ENCODE data around the gene NCEH1.

Gene NCEH1

DNA sequence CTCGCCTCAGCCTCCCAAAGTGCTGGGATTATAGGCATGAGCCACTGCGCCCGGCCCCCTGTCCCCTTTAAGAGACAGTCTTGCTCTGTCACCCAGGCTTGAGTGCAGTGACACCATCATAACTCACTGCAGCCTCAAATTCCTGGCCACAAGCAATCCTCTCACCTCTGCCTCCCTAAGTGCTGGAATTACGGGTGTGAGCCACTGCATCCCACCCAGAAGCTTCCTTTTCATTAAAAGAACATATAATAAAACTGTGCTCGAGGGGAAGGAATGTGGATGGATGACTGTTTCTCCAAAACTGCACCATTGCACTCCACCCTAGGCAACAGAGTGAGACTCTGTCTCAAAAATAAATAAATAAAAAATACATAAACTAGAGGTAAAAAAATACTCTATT lies 70.1 kb downstream of the NCEH1 start:
- DNase-seq, result no peak

DNA sequence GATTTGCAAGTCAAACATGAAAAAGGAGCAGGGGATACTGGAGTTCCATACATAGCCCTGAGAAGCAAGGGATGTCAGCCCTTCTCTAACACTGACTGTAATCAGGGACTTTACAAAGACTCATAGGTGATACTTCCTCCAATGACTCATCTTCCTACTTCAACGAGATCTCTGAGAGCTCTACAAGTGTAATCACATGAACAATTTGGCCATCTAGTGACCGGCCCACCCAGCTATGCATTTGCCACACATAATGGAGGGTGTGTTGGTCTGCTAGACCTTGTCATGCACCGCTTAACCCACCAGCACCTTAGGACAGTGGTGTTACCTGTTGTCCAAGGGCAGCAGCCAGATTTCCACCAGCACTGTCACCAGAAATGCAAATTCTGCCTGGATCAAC lies 75.3 kb downstream of the NCEH1 start:
- DNase-seq, result no peak

DNA sequence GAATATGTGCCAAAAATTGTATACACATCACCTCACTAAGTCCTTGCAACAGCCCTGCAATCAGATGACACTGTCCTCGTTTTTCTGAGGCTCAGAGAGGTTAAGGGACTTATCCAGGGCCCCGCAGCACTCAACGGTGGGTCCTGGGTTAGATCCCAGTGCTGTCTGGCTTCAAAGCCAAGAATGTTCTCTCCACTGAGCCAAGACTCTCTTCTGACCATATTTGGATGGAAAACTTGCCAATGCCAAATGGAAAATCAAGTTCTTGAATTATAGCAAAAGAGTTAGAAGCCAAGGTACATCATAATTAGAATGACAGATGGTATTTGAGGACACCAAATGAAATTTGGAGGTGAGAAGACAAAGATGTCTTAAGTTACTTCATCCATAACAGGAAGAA lies 75.9 kb downstream of the NCEH1 start:
- no peak for DNase-seq

DNA sequence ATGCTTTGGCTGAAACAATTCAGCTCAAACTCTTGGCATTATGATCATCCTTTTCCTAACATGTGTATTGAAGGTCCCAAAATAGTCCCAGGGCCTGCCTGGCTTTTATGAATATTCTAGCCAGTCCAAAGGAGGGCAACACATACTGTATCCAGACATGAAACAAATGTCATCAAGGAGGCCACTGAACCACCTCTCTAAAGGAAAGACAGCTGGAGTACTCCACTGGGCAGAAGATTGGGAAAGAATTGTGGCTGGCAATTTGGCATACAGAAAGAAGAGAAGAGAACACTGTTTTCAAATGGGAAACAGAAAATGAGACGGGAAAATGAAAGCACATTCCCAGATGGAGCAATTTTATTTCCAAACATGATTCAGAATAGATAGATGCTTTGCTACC lies 80.6 kb downstream of the NCEH1 start:
- DNase-seq, result no peak

DNA sequence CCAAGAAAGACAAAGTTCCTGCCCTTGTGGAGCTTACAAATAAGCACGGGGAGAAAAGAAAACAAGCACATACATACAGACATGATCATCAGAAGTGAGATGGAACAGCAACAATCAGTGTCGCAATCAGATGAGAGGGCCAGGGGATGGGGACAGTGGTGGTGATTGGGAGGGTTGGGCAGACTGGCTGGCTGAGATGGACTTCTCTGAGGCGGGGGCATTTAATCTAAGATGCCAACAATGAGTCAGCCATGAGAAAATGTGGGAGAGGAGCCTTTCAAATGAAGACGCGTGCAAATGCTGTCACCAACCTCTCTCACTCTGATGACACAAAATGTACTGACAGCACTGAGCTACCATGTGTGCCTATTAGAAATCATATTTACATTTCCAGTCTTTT lies 81.4 kb downstream of the NCEH1 start:
- no peak for DNase-seq

DNA sequence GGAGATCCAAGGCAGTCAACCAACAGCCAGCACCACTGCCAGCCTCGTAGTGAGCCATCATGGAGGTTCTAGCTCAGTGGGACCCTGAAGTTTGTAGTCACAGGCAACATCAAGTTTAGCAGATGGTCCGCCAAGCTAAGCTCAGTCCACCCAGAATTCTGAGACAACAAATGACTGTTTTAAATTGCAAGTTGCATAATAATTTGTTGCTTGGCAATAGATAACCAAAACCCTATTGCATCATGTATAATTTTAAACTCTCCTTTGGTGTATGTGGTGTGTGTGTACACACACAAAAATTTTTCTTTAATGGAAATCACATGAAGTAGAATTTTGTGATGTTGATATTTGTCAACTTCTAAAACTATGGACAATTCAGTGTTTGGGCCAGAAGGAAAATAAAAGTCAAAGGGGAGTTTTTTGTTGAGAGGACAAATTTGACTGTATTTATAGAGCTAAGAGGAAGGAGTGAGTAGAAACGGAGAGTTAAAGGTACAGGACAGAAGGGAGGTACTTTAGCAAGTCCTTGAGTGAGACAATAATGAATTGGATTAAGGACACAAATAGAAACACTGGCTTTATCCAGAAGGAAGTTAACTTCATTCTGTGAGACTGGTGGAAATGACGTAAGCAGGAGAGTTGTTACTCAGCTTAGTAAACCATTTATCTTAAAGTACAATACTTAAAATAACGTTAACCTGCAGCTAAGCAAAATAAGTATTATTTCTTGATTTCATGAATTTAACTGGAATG lies 83.6 kb downstream of the NCEH1 start:
- DNase-seq, result no peak

DNA sequence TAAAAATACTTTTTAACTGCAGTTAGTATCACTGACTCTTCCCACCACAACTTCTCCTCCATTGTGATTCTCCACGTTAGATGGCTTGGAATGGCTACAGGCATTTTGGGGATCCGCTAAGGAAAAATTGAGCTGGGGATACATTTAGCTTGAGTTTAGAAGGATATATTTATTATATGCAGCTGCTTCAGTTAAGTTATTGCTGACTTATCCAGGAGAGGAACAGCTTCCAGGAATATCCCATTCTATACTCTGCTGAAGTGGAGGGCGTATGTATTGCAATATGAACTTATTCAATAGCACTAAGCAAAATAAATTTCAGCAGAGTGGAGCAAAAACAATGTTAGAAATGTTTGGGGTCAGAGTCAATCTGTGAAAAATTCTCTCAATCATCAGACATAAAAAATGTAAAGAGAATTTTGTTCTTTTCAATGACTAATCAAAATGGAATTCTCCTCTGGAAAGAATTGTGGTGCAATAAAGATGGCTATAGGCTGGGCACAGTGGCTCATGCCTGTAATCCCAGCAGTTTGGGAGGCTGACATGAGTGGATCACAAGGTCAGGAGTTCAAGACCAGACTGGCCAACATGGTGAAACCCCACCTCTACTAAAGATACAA lies 84.7 kb downstream of the NCEH1 start:
- no peak for DNase-seq

DNA sequence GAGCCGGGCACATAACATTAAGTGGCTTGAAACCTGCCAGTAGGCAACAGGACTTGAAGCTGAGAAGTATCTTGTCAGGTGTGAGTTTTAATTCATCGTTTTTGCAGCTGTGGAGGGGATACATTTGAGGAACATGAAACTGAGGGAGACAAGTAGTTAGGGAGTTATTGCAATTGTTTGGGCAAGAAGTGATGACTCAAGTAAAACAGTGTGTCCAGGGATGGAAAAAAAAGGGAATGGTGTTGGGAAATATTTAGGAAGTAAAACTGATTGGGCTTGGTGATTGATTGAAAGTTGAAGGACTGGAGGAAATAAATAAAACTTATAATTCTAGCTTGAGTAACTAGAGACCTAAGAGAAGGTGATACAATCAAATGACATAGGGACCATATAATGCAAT lies 85.5 kb downstream of the NCEH1 start:
- DNase-seq, result no peak

DNA sequence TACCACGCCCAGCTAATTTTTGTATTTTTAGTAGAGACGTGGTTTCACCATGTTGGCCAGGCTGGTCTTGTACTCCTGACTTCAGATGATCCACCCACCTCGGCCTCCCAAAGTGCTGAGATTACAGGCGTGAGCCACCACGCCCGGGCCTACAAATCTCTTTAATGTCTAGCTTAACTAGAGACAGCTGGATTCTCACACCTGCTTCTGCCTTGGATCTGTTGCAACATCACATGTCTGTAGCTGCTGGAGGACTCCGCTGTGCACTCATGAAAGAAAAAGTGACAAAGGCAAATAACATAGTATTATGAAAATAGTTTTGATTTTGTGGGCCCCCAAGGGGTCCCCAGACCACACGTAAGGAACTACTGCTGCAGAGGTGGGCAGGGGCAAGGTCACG lies 85.9 kb downstream of the NCEH1 start:
- DNase-seq, result no peak

DNA sequence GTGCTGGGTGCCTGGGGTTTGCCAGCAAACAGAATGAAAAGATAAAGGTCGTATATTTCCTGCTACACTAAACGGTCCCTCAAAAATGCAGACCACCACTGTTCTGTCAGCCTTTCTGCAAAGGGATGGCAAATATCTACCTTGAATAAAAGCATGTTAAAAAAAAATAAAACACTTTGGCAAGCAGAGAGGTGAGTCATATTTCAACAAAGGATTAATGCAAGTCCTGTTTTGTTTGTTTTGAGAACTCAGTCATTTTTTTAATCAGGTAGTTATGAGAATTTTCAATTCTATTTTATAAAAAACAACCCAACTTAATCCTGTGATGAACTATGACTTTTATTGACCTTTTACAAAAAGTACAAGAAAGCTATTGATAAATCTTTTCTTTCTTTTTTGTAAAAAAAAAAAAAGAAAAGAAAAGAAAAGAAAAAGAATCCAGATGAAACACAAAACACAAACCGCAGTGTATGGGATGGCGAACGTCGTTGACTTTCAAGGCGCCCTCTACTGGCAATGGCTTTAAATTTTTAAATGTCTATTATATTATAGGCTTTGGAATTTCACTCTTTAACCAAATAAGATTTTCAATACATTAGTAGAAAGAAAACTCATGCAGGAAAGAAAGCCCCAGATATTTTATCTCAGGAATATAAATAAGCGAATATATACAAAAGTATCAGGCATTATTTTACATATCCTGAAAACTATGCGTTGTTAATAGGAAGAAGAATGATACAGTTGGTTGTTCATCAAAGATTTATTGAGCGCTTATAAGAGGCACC lies 87.8 kb downstream of the NCEH1 start:
- DNase-seq, result no peak

DNA sequence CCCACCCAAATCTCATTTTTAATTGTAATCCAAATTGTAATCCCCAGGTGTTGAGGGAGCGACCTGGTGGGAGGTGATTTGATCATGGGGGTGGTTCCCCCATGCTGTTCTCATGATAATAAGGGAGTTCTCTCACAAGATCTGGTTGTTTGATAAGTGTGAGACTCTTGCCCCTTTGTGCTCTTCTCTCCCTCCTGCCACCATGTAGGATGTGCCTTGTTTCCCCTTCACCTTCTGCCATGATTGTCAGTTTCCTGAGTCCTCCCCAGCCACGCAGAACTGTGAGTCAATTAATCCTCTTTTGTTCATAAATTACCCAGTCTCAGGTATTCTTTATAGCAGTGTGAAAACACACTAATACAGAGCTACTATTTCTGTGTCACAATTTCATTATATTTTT lies 88.7 kb downstream of the NCEH1 start:
- DNase-seq, result no peak

DNA sequence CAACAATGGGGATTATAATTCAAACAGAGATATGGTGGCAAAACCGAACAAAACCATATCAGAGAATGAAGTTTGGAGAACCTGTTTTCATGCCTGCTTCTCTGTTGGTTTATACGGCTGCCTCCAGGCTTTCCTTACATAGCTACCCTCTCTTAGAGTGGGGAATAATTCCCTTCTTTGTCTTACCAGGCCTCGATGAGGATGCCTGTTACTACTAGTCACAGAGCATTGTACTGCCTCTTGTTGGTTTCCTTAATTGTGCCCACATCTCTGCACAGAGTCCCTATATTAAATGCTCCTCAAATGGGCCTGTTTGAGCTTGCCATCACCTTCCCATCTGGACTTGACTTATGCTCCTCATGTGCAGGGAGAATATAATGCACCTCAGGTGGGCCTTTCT lies 92.9 kb downstream of the NCEH1 start:
- DNase-seq, result no peak

DNA sequence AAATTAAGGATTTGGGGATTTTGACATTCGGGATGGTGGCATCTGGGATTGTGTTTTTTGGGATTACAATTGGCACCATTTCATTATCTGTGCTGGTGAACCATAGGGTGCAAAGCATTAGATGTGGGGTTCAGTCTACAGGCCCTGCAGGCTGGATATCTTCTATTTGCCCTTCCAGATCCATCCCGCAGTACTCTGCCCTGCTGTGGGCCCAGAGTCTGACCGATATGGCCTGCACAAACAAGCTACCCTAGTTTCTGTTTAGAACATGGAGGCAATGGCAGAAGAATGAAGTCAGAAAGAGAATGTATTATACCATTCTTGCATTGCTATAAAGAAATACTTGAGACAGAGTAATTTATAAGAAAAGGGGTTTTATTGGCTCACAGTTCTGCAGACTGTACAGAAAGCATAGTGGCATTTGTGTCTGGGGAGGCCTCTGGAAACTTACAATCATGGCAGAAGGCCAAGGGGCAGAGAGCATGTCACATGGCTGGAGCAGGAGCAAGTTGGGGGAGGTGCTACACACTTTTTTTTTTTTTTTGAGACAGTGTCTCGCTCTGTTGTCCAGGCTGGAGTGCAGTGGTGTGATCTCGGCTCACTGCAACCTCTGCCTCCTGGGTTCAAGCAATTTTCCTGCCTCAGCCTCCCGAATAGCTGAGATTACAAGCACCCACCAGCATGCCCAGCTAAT lies 93.7 kb downstream of the NCEH1 start:
- no peak for DNase-seq

DNA sequence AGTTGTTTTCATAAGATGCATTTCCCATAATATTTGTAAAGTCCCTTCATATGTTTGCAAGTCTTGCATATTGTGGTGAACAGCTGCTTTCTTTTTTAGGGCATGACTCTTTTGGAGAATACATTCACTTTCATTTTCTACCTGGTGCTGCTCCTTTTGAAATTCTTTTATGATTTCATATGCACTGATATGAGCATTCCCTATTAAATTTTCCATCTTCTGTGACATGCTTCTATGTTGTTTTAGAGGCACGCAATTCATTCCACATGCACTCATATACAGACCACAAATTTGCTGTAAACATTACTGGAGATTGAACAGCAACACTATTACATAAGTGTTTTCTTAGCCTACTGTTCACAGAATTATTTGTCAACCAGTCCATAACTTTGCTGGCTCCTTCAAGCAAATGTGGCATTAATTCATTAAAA lies 94.8 kb downstream of the NCEH1 start:
- no peak for DNase-seq

DNA sequence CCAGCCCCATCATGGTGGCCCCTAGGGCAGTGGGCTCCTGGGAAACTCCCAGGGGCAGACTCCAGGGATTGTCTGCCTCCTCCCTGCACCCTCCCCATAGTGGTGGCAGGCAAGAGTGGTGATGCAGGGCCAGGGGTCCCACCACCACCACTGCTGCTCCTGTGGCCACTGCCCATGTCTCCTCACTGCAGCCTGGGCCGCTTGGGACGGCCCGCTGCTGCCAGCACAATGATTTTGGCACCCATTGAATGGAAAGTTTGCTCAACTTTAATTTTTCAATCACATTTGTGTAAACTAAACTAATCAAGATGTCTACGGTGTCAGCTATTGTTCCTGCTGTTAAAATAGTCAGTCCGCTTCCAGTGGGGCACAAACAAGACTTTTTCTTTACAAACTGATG lies 95.6 kb downstream of the NCEH1 start:
- no peak for DNase-seq

DNA sequence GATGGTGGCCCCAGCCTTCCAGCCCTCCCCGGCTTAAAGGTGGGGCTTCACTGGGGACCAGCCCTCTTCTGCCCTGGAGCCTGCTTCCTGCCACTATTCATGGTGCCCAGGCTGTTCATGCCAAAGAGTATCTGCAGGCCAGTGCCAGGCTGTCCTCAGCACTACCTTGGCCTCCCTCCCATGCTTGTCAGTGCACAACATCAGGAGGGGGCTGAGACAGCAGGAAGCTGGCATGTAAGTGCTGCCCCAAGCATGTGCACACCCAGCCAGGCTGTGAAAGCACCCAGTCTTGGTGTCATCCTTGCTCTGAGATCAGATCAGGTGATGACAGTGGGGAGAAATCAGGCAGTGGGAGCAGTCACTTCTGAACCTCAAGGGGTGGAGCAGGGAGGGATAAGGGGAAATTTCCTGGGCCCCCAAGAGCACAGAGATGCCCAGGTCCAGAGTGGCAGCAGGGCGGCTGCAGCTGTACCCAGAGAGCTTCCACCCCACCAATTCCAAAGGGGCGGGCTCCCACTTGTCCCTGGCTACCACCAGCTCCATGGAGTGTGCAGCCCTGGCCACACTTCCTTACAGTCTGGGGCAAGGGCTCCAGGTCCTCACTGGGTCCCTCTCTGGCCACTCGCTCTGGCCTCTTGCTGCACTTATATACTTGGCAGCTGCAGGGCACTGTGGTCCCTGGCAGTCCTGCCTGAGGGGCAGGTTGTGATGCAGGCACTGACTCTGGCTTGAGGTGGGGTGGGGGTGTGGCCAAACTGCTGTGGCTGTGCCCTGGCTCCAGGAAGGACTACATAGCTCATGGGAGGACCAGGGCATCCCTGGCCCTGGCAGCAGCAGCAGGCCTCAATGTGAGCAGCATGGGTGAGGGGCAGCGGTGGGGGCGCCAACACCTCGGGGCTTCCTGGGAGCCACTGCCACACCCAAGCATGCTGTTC lies 96.3 kb downstream of the NCEH1 start:
- DNase-seq, result no peak

DNA sequence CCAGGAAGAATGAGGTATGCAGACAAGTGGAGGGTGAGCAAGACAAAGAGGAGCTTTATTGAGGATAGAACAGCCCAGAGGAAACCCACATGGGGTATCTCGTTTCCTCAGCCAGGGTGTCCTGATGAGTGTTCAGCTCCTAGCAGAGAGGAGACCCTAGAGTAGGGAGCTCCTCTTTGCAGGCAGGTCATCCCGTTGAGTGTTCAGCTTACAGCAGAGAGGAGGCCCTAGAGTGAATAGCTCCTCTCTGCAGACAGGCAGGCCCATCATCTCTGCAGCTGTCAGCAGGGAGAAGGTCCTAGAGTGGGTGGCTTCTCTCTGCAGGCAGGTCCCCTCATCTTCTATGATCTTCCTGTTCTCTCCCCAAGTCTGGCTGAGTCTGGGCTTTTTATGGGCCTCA lies 97.0 kb downstream of the NCEH1 start:
- no peak for DNase-seq

DNA sequence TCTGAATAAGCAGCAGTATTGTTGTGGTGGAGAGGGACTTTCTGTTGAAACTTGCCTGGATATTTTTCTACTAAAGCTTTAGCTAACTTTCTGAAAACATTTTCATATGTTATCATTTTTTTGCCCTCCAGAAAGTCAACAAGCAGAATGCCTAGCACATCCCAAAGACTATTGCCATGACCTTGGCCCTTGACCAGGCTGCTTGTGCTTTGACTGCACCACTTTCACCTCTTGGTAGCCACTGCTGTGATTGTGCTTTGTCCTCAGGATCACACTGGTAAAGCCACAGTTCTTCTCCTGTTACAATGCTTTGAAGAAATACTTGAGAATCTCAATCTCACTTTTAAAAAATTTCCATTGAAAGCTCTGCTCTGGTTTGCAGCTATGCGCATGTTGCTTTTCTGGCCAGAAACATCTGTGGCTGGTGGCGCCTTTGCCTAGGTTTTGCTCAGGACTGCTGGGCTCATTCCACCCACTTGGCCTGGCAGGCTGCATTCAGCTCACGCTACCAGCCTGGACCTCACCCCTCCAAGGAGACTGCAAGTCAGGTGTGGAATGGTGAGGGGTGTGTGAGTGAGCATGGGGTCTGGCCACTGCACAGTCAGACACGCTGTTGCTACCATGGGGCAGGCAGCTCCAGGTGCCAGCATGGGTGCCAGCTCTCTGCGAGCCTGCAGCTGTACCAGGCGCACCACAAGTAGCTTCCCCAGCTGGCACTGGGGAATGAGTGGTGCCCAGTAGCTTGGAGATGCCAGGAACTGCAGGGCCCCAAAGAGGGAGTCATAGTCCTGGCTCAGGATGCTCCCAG lies 97.8 kb downstream of the NCEH1 start:
- DNase-seq, result no peak

DNA sequence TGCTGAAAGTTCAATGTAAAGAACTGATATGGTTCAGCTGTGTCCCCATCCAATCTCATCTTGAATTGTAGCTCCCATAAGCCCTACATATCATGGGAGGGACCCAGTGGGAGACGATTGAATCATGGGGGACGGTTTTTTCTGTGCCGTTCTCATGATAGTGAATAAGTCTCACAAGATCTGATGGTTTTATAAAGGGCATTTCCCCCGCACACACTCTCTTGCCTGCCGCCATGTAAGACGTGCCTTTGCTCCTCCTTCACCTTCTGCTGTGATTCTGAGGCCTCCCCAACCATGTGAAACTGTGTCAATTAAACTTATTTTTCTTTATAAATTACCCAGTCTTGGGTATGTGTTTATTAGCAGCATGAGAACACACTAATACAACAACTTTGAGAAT lies 101.1 kb downstream of the NCEH1 start:
- no peak for DNase-seq

DNA sequence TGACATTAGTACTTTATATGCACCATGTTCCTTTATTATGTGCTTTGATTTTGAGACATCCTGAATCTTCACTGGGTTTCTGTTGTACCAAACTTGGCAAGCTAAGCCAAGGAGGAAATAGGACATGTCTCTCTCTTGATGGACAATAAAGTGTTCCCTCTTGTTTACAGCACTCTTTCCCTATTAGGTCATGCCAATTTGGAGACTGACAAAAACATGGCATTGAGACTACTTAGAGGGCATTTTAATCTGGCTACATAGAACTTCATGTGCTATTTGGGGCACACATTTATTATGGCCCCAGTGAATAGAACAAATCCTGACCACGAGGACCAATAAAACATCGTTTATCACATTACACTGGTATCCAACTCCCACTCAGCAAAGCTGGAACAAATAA lies 102.3 kb downstream of the NCEH1 start:
- no peak for DNase-seq

DNA sequence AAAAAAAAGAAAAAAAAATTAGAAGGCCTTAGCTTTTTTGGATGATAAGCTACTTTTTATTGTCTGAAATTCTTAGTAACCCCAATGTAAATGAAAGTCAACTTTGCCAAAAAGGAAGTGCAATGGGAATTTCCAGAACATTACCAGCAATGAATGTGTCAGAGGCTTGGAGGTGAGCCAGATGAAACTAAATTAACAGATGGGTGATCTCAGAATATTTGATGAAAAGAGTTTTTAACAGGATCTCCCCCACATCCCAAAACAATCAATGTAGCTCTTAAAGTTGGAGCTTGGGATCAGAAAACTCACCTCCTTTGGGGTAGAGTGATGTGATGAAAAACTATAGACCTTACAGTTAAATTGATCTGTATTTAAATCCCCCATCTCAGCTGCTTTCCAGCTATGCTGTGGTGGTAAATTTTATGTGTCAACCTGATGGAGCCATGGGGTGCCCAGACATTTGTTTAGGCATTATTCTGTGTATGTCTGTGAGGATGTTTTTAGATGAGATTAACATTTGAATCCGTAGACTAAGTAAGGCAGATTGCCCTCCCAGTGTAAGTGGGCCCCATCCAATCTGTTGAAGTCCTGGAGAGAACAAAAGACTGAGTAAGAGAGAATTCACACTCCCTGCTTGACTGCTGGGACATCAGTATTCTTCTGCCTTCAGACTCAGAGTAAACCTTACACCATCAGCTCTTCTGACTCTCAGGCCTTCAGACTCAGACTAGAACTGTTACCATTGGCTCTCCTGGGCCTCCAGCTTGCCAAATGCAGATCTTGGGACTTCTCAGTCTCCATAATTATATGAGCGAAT lies 103.4 kb downstream of the NCEH1 start:
- DNase-seq, result no peak
